CD14-positive monocyte (primary cell): ENCODE data around the gene RC3H1. TPM values are rescaled to one million over a fixed set of nuclear protein-coding genes. Genes with fewer than 3 reads are reported as not detected.

Experiments used
- DNase-seq, 3 donors: peaks; one replicate each; pipeline ENCODE4 v3.0.0-alpha.2; 2011 to 2022
- H2AFZ ChIP-seq: 2 replicates; pipeline ENCODE4 v1.6.0; 2012; ENCODE audit warnings: mild to moderate bottlenecking, low read depth, low read length, inconsistent platforms; ENCODE audit not compliant: insufficient read depth, poor library complexity, severe bottlenecking
- H3K27ac ChIP-seq, 2 donors: 1 replicate in 1 of 2; 2 replicates in 1 of 2; pipeline ENCODE4 v1.5.1; 2012 to 2013; ENCODE audit warnings: low read length in 2 of 2, control low read depth in 1 of 2, inconsistent platforms in 1 of 2, low read depth in 1 of 2, mild to moderate bottlenecking in 1 of 2
- H3K27me3 ChIP-seq, 2 donors: one replicate each; pipeline versions ENCODE4 v1.6.0 to v1.6.1; 2011 to 2013; ENCODE audit warnings: low read length in 2 of 2; ENCODE audit not compliant: control insufficient read depth in 2 of 2, insufficient read depth in 2 of 2
- H3K36me3 ChIP-seq, 2 donors: replicated peaks in 1 of 2; 1 replicate in 1 of 2; 2 replicates in 1 of 2; pipeline versions ENCODE4 v1.5.1 to v1.6.1; 2012 to 2013; ENCODE audit warnings: low read length in 2 of 2, control low read depth in 1 of 2, inconsistent platforms in 1 of 2, mild to moderate bottlenecking in 1 of 2; ENCODE audit not compliant: insufficient read depth in 2 of 2, control insufficient read depth in 1 of 2
- H3K4me1 ChIP-seq, 2 donors: 1 replicate in 1 of 2; 2 replicates in 1 of 2; pipeline versions ENCODE4 v1.5.1 to v1.6.1; 2012 to 2013; ENCODE audit warnings: low read length in 2 of 2, control low read depth in 1 of 2, inconsistent platforms in 1 of 2, mild to moderate bottlenecking in 1 of 2, moderate library complexity in 1 of 2; ENCODE audit not compliant: insufficient read depth in 2 of 2, control insufficient read depth in 1 of 2
- H3K4me2 ChIP-seq: replicated peaks from 2 replicates; pipeline ENCODE3; 2012; ENCODE audit warnings: low read length, moderate library complexity, mild to moderate bottlenecking; ENCODE audit not compliant: poor library complexity, severe bottlenecking; ENCODE audit errors: extremely low read depth
- H3K4me3 ChIP-seq, 3 experiments: fragments of 200-600 bp in 1 of 3; sonication (generic) in 1 of 3; replicated peaks in 1 of 3; 1 replicate in 2 of 3; 2 replicates in 1 of 3; pipeline ENCODE4 v1.5.1; 2011 to 2013; ENCODE audit warnings: low read length in 3 of 3, mild to moderate bottlenecking in 3 of 3, control low read depth in 2 of 3, low read depth in 2 of 3, inconsistent platforms in 1 of 3, moderate library complexity in 1 of 3
- H3K79me2 ChIP-seq: 2 replicates; pipeline ENCODE4 v1.6.0; 2012; ENCODE audit warnings: mild to moderate bottlenecking, control low read depth, inconsistent platforms, low read length, moderate library complexity; ENCODE audit not compliant: insufficient read depth
- H3K9ac ChIP-seq: 2 replicates; pipeline ENCODE4 v1.6.0; 2017; ENCODE audit warnings: low read length, mild to moderate bottlenecking; ENCODE audit not compliant: insufficient read depth, poor library complexity, severe bottlenecking
- H3K9me3 ChIP-seq, 2 donors: replicated peaks in 1 of 2; 1 replicate in 1 of 2; 2 replicates in 1 of 2; pipeline versions ENCODE4 v1.5.1 to v1.6.1; 2012 to 2013; ENCODE audit warnings: low read length in 2 of 2, control low read depth in 1 of 2; ENCODE audit not compliant: control insufficient read depth in 1 of 2, insufficient read depth in 1 of 2
- H4K20me1 ChIP-seq: 2 replicates; pipeline ENCODE4 v1.6.0; 2012; ENCODE audit warnings: mild to moderate bottlenecking, low read length, control low read depth, moderate library complexity; ENCODE audit not compliant: insufficient read depth
- H3K27ac Mint-ChIP-seq, 7 donors: one replicate each; pipeline ENCODE4 v1.8.0; 2020; ENCODE audit warnings: mild to moderate bottlenecking in 7 of 7, mixed read lengths in 7 of 7, moderate library complexity in 6 of 7, inconsistent platforms in 2 of 7
- H3K27me3 Mint-ChIP-seq, 3 donors: one replicate each; pipeline ENCODE4 v1.8.0; 2021 to 2022; ENCODE audit warnings: low read depth in 3 of 3, mild to moderate bottlenecking in 3 of 3, mixed read lengths in 3 of 3, moderate library complexity in 3 of 3, inconsistent platforms in 1 of 3
- H3K36me3 Mint-ChIP-seq, 2 donors: one replicate each; pipeline ENCODE4 v1.8.0; 2020; ENCODE audit warnings: mixed read lengths in 2 of 2, inconsistent platforms in 1 of 2, mild to moderate bottlenecking in 1 of 2
- H3K4me1 Mint-ChIP-seq: one replicate; pipeline ENCODE4 v1.8.0; 2020; ENCODE audit warnings: mild to moderate bottlenecking, mixed read lengths
- H3K4me3 Mint-ChIP-seq, 2 donors: one replicate each; pipeline ENCODE4 v1.8.0; 2020; ENCODE audit warnings: mild to moderate bottlenecking in 2 of 2, mixed read lengths in 2 of 2, moderate library complexity in 1 of 2
- H3K9me3 Mint-ChIP-seq, 7 donors: one replicate each; pipeline ENCODE4 v1.8.0; 2020 to 2022; ENCODE audit warnings: mixed read lengths in 7 of 7, mild to moderate bottlenecking in 6 of 7, moderate library complexity in 6 of 7, inconsistent platforms in 2 of 7
- WGBS: methylation state at CpG from one replicate; pipeline ENCODE4 v1.1.5; 2013; ENCODE audit warnings: missing lambda C conversion rate; ENCODE audit not compliant: insufficient coverage; 5-methylcytosine and 5-hydroxymethylcytosine counted together
- intact Hi-C, 2 donors: fragments of 100-400 bp; cut with micrococcal nuclease; formaldehyde crosslinking; loops; one replicate each; pipeline versions ENCODE4 v1.15.0 to v1.15.1; 2023
- polyA plus RNA-seq, 3 donors: library from polyadenylated mRNA; depleted of rRNA in 1 of 3; unstranded in 2 of 3; stranded (reverse) in 1 of 3; fragments of 300-500 nt in 2 of 3; fragments of >200 nt in 1 of 3; fragmentation: Illumina TruSeq in 2 of 3; gene quantifications; 1 replicate in 2 of 3; 2 replicates in 1 of 3; pipeline ENCODE4 v1.2.3, GENCODE V29; 2012 to 2021
- TF ChIP-seq, protein P1 (sequence below): fragments of 200-600 bp; IDR thresholded peaks from one replicate; pipeline ENCODE4 v1.8.0; 2022; ENCODE audit warnings: antibody characterized with exemption, mild to moderate bottlenecking

The RC3H1 gene
- polyA plus RNA-seq, 3 donors = 3.8 to 17.3 (median 7.8) TPM

DNA sequence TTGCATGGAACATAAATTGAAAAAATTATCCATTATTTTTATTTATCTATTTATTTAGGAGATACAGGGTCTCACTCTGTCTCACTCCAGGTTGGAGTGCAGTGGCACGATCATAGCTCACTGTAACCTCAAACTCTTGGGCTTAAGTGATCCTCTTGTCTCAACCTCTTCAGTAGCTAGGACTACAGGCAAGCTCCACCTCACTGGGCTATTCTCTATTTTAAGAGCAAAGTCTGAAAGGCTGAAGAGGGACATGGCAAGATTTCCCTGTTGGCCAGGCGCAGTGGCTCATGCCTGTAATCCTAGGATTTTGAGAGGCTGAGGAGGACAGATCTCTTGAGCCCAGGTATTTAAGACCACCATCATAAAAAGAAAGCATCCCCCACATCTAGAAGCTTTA is 14.0 kb upstream of the RC3H1 start:
- H3K4me3 ChIP-seq = no peak overlapping the region
- H3K4me2 ChIP-seq = no peak overlapping the region
- Mint-ChIP-seq H3K27me3 (peaks cover 0 to 3% (median 0%) of the 10 kb centered on the region in 3 donors), H3K4me1 (peaks cover 3% of the 10 kb centered on the region), H3K4me3 (no peak overlapping the region), H3K27ac (no peak overlapping the region), H3K9me3 (no peaks in the 10 kb centered on the region), H3K36me3 (no peaks in the 10 kb centered on the region)
- H3K4me1 ChIP-seq = no peaks in the 10 kb centered on the region
- H3K36me3 ChIP-seq = no peaks in the 10 kb centered on the region
- no peaks in the 10 kb centered on the region for H3K27me3 ChIP-seq
- DNase-seq = no peak
- intact Hi-C loops = no loop called here
- no CpG with 5 or more reads among the region's 2 CpGs for WGBS
- TF ChIP-seq, protein P1, sequence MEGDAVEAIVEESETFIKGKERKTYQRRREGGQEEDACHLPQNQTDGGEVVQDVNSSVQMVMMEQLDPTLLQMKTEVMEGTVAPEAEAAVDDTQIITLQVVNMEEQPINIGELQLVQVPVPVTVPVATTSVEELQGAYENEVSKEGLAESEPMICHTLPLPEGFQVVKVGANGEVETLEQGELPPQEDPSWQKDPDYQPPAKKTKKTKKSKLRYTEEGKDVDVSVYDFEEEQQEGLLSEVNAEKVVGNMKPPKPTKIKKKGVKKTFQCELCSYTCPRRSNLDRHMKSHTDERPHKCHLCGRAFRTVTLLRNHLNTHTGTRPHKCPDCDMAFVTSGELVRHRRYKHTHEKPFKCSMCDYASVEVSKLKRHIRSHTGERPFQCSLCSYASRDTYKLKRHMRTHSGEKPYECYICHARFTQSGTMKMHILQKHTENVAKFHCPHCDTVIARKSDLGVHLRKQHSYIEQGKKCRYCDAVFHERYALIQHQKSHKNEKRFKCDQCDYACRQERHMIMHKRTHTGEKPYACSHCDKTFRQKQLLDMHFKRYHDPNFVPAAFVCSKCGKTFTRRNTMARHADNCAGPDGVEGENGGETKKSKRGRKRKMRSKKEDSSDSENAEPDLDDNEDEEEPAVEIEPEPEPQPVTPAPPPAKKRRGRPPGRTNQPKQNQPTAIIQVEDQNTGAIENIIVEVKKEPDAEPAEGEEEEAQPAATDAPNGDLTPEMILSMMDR = no peak
- no peak overlapping the region for H2AFZ ChIP-seq
- no peaks in the 10 kb centered on the region for H3K9me3 ChIP-seq
- no peaks in the 10 kb centered on the region for H3K79me2 ChIP-seq
- no peak overlapping the region for H3K27ac ChIP-seq
- no peaks in the 10 kb centered on the region for H4K20me1 ChIP-seq
- H3K9ac ChIP-seq = no peak overlapping the region

DNA sequence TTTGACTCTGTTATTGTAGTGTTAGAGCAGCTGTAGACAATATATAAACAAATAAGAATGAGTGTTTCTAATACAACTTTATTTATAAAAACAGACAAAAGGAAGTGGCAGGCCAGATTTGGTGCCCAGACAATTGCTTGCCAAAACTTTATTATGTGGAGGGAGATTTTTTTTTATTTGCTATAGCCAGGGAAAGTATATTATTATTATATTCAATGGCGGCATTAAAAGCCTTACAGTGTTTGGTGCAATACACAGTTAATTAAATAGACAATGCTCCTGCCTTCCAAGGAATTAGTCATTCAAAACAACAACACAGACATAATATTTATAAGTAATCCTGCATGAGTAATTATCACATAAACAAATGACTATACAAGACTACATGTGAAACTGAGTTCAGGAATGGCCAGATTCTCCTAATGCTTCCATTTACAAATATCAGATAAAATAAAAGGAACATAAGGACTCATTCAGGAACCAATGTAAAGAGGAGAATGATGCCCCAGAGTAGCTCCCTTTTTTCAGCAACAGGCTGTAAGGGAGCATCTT is 10.6 kb upstream of the RC3H1 start:
- no CpG with 5 or more reads among the region's 1 CpG for WGBS
- intact Hi-C loops = no loop called here
- H3K4me2 ChIP-seq = no peak overlapping the region
- TF ChIP-seq, protein P1 = no peak
- no peaks in the 10 kb centered on the region for H3K4me1 ChIP-seq
- no peaks in the 10 kb centered on the region for H3K9me3 Mint-ChIP-seq
- DNase-seq = no peak
- H3K36me3 ChIP-seq = no peaks in the 10 kb centered on the region
- no peaks in the 10 kb centered on the region for H4K20me1 ChIP-seq
- no peak overlapping the region for H3K4me3 Mint-ChIP-seq
- H3K27ac ChIP-seq = no peak overlapping the region
- H3K4me3 ChIP-seq = no peak overlapping the region
- no peaks in the 10 kb centered on the region for H3K4me1 Mint-ChIP-seq
- no peaks in the 10 kb centered on the region for H3K27me3 ChIP-seq
- no peaks in the 10 kb centered on the region for H3K79me2 ChIP-seq
- H3K36me3 Mint-ChIP-seq = no peaks in the 10 kb centered on the region
- H3K27me3 Mint-ChIP-seq = peaks cover 0 to 3% (median 0%) of the 10 kb centered on the region in 3 donors
- H2AFZ ChIP-seq = no peak overlapping the region
- H3K9me3 ChIP-seq = no peaks in the 10 kb centered on the region
- H3K27ac Mint-ChIP-seq = no peak overlapping the region
- H3K9ac ChIP-seq = no peak overlapping the region
